Measurements from ENCODE around the gene UNKL.
"Not testable (repeated sequence)": the region's sequence is repeated elsewhere in the genome, so short reads cannot be mapped to it uniquely, and the experiment has no call there.

The UNKL gene

DNA sequence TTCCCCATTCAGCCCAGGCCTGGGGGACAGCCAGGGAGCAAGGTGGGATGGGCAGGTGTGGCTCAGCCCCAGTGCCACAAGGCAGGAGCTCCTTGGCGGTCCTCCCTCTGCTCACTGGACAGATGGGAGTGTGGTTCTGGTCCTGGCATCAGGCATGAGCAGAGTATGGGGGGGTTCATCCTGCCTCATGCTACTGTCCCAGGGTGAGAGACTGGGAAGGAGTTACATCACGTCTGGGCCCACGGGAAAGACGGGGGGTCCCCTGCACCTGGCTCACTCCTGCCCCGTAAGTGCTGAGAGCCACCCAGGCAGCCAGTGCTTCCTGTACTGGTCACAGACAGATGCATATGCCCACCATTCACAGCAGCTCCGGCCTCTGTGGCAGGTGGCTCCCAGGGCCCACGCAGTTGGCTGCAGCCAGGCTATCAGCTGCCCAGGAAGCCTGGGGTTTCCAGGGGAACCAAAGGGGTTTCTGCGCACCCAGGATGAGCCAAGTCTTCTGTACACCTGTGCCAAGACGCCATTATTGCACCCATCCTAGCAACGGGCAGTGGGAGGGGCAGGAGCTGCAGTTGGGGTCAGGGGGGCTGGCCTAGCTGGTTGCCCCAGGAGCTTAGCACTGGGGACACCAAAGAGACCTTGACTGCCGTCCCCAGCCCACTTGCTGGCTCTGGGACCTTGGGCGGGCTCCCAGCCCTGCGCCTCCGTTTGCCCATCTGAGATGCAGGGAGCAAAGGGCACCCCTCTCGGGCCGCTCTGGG, 79.1 kb downstream of the UNKL start:
- DNase-seq = no peak

DNA sequence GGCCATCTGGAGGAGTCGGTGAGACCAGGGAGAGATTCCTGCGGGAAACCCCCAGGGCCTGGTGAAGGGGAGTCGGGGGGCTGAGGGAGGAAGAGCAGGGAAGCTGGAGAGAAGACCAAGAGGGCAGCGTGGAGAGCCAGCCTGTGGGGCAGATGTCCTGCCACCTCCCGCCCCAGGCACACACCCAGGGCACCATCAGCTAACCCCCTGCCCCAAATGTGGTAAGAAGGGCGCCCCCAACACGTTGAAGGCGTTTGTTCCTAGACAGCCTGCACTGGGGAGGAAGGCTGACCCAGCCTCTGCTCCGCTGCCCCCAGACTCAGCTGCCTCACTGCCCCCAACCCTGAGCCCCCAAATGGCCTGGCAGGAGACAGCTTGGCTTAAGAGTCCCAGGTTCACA, 79.8 kb downstream of the UNKL start:
- DNase-seq = no peak

DNA sequence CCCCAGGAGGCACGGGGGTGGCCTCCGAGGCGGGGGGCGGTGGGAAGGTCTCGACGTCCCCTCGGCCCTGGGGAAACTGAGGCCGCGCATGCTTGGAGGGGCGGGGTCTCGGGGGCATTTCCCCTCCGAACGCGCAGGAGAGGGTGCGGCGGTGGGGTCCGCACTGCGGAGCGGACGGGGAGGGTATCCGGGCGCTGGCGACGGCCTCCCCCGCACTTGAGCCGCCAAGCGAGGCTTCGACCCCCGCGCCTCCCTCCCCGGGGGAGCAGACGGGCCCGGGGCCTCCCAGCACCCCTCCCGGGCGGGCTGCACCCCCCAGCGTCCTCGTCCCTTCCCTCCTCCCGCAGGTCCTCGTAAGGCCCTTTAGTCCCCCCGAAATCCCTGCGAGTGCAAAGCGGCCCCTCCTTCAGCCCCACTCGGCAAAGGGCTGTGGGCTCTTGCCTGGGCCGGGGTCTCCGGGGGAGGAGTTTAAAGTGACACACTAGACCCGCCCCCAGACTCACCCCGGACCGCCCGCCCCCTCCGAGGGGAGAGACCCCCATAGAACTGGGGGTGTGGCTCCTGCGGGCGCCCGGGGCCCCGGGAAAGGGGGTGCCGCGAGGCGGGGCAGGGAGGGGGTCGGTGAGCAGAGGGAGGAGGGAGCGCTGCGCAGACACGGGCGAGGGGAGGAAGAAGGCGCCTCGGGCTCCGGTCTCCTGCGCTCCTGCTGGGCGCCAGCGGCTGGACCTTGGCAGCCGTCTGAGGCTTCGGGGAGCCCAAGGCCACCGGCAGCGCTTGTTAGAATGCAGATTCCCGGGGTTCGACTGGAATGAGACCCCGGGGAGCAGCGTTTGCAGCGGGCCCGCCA, 80.4 kb downstream of the UNKL start:
- DNase-seq = no peak

DNA sequence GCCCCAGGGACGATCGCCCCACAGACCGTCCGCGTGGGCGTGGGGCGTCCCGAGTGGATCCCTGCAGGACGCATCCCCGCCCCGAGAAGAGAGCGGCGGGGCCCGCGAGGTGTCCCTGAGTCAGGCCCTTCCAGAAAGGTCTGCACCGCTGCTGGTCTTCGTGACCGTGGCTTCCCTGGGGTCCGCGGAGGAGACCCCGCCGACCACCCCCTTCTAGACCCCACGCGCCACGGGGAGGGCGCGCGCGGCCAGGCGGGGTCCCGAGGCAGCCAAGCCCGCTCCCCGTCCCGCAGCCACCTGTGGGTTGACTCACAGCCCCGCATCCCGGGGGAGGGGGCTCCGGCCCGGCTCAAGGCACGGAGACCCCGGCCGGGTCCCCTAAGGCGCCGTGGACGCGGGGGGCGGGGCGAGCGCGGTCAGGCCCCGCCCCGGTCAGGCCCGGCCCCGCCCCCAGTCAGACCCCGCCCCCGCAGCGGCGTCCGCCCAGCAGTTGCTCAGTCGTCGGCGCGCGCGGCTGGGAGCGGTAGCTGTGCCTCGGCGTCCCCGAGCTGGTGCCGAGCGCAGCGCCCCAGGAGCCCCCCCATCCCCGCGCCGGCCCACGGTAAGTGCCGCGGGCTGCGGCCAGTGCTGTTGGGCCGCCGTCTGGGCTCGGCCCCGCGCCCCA, 81.2 kb downstream of the UNKL start, which contains the start of gene BAIAP3:
BAIAP3 (plus strand) TSS at position 497 of the 664 bp plus-strand sequence. CDS start 4,905 bp downstream, outside the sequence.
- DNase-seq = peak; percentile 65

DNA sequence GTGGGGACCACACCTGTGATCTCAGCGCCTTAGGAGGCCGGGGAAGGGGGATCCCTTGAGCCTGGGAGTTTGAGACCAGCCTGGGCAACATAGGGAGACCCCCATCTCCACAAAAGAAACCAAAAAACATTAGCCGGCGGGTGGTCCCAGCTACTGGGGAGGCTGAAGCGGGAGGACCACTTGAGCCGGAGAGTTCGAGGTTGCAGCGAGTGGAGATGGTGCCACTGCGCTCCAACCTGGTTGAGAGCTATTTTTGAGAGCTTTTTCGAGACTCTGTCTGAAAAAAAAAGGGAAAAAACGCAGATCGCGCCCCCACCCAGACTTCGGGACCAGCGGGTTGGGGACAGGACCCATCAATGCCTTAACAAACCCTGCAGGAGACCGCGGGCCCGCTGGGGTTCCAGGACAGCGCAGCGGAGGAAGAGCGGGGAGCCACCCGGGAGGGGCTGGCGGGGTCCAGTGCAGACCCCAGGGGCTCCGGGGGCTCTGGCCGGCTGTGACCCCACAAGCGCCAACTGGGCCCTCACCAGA, 81.8 kb downstream of the UNKL start:
- DNase-seq = no peak

DNA sequence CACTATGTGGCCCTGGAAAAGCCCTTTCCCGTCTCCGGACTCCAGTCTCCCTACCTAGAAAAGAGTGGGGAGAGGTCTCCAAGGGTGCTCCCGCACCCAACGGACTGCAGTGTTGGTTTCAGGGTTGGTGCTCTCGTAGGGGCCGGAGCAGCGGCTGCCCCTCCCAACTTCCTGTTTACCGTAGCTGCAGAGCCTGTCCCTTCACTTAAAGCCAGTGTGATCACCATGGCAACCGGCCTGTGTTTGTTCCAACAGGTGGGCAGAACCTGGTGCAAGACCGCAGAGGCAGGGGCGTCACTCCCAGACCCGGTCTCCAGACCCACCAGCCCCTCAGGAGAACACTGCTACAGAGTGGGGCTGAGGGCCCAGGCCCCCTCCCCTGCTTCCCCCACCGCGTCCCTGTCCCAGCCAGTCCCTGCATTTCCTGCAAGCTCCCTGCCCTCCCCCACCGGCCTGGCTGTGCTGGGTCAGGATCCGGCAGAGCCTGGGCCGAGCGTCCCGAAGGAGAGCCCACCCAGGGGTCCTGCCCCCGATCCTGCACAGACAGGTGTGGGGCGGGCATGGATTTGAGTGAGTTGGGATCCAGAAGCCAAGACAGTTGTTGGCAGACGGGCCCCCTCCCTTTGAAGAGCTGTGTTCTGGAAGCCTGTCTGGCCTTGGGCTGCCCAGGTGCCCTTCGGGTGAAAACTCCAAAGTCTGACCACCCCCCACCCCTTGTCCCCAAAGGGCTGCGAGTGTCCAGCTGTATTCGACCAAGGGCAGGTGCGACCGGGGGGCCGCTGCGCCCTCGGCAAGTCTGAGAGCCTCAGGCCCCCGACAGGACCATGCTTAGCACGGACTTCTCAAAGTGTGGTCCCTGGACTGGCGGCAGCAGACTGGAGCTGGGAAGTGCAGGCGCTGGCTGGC, 82.5 kb downstream of the UNKL start:
- peak; percentile 43 for DNase-seq

DNA sequence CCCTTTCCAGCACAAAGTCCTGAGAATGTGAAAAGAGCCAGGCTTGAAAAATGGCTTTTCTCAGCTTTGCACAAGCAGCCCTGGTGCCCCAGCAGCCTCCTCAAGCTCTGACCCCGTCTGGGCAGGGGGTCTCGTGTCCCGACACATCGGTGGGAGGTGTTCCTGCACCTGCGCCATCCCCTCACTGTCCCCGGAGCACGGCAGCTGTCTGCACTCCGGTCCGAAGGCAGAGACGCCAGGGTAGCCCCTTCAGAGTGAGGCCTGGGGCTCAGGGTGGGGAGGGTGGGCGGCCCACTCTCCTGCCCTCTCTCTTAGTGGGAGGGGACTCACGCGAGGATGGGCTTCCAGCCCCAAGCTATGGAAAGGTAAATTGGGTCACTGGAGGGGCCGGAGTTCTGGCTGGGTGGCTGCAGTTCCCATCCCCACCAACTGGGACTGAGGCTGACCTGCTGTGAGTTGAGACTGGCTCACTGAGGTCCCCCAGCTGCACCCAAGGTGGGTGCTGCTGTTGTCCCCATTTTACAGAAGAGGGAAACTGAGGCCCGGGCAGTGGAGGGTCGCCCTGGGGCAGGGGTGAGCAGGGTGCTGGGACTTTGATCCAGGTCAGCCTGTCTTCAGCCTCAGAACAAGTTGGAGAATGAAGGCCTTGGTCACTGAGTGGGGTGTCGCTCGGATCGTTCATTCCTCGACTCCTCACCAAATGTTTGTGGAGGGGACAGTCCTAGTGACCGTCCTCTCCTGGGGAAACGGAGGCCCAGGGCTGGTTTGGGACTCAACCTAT, 83.4 kb downstream of the UNKL start:
- DNase-seq = no peak

DNA sequence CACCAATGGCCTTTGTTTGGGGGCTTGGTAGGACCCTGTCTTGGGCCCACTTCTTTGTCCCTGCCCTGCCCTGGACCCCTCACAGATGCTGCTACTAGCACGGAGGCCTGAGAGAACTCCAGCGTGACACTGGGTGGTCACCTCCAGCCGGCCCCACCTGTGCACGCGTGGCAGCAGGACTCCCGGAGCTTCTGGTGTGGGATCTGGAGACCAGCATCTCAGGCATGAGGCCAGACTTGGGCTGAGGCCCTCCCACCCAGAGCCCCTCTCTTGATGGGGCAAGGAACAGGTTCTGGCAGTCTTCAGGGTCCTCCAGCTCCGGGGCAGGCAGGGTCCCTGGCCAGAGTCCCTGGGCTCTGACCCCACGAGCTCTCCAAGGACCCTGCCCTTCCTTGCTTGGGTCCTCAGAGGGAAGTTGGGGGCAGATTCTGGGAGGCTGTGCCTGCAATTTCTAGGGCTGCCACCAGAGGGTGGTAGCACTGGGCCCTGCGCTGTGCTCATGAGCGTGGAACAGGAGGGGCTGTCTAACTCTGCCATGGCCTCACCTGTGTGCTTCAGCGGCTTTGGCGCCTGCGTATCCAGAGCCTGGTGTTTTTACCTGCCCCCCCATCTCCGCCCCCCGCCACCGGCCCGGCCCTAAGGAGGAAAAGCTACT, 84.1 kb downstream of the UNKL start:
- DNase-seq = peak; percentile 34

DNA sequence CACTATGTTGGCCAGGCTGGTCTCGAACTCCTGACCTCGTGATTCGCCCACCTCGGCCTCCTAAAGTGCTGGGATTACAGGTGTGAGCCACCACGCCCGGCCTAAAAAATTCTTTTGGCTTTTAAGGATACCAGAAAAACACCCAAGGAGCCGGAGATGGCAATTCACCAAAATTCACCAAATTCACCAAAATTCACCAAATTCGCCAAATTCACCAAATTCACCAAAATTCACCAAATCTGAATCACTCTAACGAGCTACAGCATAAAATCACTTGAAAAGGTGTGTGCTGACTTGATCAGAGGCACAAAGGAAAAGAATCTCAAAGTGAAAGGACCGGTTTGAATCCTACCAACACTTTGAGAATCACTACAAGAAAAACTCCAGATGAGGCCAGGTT, 85.5 kb downstream of the UNKL start:
- not testable (repeated sequence) for DNase-seq

DNA sequence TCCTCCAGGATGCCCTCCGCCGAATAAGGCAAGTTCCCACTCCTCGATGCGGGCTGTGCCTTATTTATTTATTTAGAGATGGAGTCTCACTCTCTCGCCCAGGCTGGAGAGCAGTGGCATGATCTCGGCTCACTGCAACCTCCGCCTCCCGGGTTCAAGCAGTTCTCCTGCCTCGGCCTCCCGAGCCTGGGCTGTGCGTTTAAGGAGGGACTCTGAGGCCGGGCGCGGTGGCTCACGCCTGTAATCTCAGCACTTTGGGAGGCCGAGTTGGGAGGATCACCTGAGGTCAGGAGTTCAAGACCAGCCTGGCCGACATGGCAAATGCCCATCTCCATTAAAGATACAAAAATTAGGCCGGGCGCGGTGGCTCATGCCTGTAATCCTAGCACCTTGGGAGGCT, 86.4 kb downstream of the UNKL start:
- DNase-seq = not testable (repeated sequence)

DNA sequence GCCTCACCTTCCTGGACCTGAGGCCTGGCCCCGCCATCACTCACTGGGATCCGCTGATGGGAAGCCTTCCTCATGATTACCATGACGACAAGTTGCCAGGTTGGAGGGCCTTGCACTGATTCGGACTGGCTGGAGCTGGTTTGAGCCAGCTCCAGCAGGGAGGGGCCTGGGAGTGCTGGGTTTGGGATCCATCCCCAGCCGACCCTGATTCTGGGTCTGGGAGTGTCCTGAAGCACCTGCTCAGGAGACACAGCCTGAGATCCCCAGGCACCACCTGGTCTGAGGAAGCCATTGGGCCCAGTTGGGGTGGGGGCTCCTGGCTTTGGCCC, 86.9 kb downstream of the UNKL start:
- no peak for DNase-seq

DNA sequence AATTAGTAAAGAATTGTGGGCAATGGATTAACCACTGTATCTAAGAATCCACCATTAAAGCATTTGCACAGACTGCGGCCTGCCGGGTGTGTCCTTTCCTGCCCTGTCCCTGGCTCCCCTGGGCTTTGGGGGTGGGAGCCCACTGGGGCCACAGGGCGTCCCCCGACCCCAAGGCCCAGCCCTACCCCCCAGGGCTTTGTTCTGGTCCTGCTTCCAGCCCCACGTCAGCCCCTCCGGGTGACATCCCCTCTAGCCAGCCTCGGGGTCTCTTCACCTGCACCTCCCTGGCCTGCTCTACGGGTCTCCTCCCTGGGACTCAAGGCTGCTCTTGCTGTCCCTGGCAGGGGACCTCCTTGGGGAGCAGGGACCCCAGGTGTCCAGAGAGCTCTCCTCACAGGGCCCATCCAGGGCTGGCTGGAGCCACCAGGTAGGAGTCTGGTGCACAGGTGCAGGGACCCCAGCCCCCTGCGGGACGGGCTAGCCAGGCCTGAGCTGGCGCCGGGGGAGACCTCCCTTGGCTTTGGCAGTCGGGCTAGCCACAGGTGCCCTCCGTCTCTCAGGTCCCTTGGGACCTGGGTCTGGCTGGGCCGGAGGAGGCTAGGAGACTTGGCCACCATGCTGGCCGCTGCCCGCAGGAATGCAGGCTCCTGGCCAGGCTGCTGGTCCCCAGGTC, 87.4 kb downstream of the UNKL start:
- DNase-seq = no peak

DNA sequence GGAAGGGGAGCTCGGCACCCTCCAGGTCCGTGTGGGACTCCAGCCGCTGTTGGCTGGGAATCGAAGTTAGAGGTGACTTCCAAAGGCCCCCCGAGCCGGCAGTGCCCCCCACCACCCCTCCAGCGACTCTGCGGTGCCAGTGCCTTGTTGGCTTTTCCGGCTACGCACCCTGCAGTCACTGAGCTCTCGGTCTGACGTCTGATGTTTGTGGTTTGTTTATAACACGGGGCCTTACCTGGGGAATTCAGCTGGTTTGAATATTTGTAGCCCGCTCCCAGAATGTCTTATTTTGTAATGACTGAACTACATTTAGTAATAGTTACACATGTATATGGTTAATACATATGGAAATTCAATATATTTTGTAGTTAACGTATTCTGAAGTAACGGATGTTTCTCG, 88.1 kb downstream of the UNKL start:
- no peak for DNase-seq

DNA sequence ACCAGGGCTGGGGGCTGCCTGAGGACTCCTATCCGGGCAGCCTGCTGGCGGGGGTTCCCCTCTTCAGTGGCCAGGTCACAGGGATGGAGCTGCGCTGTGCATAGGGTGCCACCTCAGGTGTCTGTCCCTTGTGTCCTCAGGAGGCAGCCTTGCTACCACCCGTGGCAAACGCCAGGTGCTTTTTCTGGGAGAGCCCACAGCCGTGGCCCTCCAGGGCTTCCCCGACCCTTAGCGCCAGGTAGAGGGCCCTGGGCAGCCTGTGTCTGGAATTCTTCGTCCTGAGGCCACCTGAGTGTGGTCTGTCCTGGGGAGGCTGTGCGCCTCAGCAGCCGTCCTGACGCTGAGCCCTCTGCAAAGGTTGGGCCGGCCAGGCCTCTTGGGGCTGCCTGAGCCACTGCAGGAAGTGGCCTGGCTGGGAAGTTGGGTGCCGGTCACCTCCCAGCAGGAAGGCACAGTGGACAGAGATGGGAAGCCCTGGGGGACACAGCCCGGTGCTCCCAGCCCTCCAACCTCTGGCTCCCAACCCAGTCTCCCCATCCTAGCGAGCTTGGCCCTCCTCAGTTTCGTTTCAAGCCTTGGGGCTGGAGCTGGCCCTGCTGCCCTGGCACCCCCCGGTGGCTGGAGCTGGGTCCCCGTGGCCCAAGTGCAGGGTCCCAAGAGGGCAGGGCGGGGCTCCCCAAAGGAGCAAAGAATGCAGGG, 88.7 kb downstream of the UNKL start:
- DNase-seq = no peak

DNA sequence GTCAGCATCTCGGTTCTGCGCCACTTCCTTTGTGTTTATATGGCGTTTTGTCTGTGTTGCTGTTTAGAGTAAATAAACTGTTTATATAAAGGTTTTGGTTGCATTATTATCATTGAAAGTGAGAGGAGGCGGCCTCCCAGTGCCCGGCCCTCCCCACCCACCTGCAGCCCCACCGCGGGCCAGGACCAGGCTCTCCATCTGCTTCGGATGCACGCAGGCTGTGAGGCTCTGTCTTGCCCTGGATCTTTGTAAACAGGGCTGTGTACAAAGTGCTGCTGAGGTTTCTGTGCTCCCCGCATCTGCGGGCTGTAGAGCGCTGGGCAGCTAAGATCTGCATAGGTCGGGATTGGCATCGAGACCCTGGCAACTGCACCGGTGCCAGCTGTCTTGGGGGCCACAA, 89.2 kb downstream of the UNKL start:
- DNase-seq = no peak

DNA sequence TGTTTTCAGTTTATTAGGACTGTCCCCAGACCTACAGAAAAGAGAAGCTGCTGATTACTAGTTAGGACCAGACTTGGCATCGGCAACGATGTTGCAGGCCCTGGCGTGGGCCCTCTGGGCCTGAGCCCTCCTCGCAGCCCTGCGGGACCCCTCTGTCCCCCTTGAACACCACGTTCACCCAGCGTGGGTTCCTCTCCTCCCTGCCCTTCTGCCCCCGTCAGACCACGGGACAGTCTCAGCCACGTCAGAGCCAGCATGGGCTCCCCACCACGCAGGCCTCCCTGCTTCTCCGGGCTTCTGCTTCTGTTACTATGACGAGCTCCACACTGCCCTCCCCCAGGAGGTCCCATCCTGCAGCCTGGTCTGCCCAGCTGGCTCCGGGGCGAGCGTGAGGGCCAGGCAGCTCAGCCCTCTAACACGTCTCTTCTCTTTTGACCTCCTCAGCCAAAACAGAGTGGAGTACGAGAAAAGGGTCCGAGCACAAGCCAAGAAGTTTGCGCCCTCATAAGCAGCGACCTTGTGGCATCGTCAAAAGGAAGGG, 90.1 kb downstream of the UNKL start:
- DNase-seq = no peak

DNA sequence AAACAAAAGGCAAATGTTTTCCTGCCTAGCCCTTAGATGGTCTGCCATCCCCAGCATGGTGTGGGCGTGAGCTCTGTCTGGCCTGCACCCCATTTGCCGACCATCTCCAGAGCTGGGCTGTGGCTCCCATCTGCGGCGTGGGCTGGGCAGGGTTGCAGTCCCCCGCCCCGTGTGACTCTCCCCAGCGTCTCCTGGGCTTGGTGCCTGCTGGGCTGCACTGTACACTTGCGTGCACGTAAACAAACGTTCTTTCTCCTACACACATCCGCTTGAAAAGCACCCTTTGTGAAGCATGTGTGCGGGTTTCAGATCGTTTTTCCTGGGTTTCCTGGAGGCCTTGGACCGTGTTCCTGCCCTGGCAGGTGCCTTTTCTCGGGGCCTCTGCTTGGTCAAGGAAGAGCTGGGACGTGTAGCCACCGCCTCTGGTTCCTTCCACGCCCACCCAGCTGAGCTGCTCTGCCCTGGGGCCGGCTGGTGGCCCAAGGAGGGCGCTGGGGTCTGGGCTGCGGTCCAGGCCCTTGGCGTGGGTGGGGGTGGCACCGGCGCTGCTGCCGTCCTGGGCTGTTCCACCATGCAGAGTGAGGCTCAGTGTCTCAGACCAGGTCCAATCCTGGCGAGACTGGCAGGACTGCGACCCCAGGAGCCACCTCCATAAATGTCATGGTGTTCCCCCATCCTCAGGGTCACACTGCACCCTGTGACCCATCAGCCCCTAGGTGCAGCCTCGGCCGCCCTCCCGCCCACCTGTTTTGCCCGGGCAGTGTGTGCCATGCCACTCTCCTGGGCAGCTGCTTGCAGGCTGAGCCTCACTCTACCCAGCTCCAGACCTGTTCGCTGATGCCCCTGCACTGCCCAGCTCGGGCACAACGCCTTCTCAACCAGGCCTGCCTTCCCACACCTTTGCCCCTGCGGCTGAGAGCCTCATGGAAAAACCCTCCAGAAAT, 90.9 kb downstream of the UNKL start:
- DNase-seq = no peak

DNA sequence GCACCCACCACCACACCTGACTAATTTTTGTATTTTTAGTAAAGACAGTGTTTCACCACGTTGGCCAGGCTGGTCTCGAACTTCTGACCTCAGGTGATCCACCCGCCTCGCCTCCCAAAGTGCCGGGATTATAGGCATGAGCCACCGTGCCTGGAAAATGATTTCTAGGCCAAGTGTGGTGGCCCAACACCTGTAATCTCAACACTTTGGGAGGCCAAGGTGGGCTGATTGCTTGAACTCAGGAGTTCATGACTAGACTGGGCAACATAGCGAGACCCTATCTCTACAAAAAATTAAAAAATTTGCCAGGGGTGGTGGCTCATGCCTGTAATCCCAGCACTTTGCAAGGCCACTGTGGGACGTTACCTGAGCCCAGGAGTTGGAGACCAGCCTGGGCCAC, 92.1 kb downstream of the UNKL start:
- DNase-seq = no peak

All from activated CD4-positive, alpha-beta T cell treated with anti-CD3 and anti-CD28 coated beads, Interleukin-2, Interleukin-6, amounts not matched to agents 100 ng/mL and 50 ng/mL, durations not matched to agents 16 hours and 8 hours (primary cell).